HG03439 (cell line): ENCODE data around the gene LAMA2.

Experiments
- ATAC-seq: cut with Tn5 transposase; IDR thresholded peaks from one replicate; pipeline ENCODE4 v1.9.1; 2021; ENCODE audit warnings: mild to moderate bottlenecking, moderate library complexity; ENCODE audit not compliant: unreplicated experiment

LAMA2 gene

DNA sequence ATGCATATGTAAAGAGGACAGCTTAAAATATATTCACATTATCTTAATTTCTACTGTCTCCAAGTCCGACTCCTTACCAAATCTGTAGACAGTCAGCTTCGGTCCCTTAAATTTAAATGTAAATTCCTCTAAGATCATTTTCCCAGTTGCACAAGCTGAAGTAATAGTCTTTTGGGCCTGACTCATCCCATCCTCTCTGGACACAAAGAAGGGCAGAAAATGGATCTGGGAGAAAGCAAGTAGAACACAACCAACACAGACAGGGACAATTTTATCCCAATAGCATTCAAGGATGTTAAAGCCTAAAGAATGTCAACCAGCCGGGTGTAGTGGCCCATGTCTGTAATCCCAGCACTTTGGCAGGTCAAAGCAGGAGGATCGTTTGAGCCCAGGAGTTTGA, 598.8 kb downstream of the LAMA2 start:
- no peak for ATAC-seq

DNA sequence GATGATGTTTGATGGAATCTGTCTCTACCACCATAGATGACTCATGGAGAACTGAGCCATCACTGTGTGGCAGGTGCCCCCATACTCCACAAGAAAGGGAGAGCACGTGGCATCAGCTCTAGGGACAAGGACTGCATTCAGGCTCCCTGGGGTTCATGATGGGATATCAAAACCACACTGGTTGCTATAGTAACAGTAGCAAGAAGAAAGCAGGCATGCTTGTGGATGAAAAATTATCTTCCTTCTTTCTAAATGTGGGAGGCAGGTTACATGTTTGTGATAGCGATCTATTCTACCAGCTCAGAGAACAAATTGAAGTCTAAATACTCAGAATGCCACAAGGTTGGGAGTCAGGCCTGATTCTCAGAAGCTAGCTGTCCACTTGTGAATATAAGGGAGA, 602.8 kb downstream of the LAMA2 start:
- ATAC-seq = no peak

DNA sequence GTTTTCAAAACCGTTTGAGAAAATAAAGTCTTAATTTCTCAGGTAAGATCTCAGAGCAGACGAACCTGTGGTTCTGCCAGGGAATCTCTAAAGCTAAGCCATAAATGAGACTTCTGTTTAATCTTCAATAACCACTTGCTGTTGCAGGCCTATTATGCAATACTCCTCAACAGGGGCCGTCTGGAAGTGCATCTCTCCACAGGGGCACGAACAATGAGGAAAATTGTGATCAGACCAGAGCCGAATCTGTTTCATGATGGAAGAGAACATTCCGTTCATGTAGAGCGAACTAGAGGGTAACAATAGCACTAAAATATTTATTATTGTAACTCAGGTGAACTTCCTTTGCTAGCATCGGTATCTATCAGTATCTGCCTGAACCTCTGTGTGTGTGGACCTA, 603.4 kb downstream of the LAMA2 start:
- no peak for ATAC-seq

DNA sequence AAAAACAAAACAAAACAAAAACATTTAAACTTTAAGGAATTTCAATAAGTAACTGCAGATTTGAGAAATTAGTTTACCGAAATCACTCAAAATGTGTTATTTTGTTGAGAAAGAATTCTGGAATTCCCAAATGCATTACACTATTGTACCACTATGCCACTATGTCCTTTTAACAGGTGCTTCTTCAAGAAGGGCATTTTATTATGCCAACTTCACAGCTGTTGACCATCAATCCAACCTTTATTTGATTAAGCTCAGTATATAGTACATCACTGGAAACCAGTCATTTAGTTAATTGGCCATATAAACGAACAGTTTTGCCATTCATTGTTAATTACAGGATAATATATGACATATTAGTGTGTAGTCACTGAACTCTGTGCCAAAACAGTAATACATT, 605.4 kb downstream of the LAMA2 start:
- no peak for ATAC-seq

DNA sequence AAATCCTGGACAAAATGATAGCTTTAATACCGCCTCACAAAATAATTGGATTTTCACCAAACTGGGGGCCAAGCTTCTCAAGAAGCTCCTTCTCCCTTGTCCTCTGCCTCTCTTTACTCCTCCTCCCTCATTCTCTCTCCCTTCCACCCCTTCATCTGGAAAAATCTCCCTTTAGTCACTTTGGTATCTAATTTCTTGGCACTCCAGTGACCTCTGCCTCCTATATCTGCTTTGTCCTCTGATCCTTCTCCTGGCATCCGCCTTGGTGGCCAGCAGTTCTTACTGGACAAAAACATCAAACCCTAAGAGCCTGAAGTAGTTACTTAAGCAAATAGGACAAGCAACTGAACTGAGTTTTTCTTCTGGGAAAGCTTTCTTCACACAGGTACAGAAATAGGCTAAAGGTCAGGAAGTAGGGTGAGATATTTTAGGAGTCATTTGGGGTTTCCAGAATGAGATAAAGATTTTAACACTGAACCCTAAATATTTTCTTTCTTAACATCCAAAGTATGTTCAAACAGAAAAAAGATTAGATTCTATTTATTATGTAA, 606.4 kb downstream of the LAMA2 start:
- ATAC-seq = no peak

DNA sequence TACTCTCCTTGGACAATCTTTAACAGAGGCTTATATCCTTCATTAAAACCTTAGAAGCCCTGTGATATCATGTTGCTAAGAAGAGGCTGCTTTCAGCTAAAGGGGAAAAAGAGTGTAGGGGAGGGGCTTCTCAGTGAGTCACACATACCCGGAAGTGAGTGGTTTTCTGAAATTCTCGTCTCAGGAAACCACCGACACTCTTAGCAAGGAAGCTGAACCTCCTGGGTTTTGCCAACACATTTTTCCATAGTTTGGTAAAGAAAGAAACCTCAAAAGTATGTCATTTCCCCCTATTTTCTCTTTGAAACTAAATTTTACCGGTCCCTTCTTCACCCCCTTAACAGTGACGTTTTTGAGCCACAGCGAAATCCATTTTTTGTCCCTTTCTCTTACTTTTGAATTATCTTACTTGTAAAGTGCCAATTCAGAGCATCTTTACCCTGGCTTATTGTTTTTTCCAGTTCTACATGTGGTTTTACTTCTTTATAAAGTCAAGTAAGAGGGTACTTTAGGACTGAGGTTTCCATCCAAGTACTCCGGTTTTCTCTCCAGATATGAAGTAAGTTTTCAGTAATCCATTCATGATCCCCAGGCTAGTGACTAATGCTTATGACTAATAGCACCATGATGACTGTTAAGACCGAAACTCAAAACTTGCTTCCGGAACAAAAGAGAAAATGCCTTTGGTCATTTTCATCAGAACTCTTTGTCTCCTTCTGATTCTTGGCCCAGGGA, 607.8 kb downstream of the LAMA2 start:
- peak; percentile 89 for ATAC-seq

DNA sequence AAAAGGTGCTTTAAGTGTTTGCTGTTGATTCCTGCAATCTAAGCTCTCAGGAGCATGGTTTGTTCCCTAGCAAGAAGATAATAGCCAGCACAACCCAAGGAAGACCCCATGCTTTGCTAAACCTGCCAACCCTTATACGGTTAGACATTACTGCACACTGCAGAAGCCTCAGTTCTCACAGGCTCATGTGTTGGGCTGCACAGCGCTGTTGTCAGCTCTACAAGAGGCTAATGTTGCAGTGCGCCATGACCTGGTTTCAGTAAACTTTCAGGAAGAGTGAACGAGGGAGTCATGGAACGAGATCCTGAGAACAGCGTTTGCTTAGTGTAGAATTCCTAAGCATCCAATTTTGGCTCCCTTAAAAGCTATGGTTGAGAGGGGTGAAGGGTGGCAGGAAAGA, 608.5 kb downstream of the LAMA2 start:
- no peak for ATAC-seq

DNA sequence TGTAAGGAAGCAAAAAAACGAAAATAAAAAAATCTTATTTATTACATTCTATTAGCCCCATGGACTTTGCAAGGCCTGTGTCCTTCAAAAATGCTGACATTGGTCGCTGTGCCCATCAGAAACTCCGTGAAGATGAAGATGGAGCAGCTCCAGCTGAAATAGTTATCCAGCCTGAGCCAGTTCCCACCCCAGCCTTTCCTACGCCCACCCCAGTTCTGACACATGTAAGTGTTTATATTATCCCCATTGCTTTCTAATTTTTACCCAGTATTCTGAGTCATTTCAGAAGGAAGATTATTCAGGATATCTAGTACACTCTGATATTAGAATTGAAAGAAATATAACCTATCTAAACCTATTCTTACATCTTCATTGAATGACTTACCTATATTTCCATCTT, 609.3 kb downstream of the LAMA2 start:
- no peak for ATAC-seq

DNA sequence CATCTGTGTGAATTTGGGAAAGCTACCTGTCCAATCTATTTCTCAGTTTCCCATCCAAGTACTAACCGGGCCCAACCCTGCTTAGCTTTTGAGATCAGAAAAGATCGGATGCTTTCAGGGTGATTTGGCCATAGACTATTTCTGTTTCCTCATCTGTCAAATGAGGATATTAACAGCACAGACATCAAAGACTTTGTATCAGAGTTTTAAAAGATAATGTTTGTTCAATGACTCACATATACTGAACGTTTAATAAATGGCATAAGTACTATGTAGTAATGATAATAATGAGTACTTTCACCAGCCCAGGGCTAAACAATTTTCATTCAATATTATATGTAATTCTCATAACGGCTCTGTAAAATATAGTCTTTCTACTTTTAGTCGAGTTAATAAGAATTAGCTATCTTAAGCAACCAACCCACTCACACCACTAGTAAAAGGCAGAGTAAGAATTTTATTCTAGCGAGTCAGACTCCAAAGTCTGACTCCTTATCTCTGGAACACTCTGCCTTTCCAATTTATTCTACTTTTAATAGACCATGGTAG, 610.5 kb downstream of the LAMA2 start:
- no peak for ATAC-seq

DNA sequence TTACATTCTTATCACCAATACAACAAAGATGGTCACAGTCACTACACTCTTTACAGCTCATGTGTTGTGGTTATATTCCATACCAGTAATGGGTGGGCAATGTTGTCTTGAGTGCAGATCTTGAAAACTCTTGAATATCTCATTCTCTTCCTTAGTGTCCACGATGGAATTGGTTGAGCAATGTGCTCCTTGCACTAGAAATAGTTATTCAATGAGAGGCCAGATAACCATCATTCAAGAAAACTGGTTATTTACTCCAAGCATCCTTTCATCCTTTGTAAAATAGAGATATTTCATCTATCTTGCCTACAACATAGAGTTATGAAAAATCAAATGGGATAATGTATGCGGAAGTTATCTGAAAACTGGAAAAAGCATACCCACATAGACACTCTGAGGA, 611.2 kb downstream of the LAMA2 start:
- ATAC-seq = no peak

DNA sequence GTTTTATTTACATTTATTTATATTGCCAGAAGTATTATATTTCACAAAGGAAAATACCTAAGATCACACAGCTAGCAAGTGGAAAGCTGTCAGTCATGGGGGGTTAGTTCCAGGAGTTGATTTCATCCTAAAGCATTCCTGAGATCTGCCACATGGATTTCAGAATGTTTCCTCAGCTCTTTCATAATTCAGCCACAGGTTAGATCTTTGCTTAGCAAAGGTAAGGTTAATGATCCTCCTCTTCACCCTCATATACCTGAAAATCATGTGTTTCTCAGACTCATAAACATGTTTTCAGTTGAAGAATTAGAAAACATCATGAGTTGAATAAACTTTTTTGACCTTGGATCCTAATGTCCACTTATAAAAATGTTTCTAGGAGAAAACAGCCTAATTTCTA, 611.6 kb downstream of the LAMA2 start:
- ATAC-seq = no peak

DNA sequence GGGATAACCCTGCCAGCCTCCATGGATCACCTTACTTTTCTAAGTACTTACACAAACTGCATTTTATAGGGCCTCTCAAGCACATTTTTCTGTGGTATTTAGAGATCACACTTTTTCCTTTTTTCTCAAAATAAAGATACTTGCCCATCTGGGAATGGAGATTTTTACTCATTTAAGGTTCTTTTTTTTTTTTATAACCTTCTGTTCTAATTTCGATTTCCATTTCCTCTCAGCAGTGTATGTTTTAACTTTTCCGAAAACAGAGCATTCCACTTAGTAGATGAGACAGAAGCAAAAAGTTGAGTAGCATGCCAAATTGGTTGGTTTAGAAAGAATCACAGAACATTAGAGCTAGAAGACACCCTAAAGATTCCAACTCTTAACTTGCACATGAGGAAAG, 612.7 kb downstream of the LAMA2 start:
- ATAC-seq = no peak

DNA sequence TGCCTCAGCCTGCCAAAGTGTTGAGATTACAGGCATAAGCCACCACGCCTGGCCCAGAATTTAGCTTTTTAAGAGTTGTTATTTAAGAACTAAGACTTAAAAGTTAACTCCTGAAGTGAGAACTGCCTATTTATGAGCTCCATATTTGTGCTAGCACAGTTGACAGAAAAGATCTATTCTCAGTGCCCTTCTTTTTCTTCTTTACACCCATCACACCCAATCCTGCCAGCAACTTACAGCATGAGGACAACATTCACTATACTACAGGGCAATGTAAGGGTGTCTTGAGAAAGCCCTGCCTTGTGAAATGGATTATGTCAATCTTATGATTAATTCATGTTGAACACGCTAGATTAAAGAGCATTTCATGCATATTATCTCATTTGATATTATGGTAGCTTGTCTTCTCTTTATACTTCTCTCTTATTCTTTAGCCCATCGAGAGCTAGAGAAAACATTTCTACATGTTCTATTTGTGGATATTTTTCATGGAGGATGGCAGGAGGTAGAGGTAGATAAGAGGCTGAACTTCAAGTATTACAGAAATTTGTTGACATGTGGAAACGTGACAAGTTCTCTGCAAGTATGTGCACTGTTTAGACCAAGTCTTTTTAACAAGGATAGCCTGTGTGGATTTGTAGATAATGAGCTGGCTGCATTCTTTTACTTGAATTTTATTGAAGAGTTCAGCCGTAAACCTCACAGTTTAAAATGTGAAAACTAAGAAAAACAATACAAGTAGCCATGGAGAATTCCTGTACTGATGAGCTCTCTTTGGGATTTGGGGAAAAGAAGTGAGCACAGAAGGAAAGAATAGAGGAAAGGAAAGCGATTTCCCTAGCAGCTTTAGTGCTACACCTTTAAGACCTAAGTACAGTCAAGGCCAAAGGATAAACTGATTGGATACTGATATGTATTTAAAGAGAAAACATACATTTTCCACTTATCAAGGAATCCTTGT, 614.8 kb downstream of the LAMA2 start:
- ATAC-seq = no peak

DNA sequence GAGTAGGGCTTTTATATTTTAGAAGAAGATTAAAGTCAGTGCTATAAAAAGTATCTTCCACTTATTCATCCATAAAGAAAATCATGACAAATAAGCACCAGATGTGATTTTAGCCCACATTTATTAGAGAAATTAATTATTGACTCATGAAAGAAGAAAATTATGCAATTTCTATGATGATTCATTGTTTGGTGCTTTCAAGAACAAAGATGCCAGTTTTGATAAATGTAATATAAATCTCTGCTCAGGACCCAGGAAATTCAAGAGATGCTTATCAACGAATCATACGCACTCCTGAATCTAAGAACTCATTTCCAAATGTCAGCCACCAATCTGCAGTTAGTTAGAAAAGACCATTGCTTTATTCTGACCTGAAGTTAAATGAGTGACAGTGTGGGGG, 615.6 kb downstream of the LAMA2 start:
- ATAC-seq = no peak

DNA sequence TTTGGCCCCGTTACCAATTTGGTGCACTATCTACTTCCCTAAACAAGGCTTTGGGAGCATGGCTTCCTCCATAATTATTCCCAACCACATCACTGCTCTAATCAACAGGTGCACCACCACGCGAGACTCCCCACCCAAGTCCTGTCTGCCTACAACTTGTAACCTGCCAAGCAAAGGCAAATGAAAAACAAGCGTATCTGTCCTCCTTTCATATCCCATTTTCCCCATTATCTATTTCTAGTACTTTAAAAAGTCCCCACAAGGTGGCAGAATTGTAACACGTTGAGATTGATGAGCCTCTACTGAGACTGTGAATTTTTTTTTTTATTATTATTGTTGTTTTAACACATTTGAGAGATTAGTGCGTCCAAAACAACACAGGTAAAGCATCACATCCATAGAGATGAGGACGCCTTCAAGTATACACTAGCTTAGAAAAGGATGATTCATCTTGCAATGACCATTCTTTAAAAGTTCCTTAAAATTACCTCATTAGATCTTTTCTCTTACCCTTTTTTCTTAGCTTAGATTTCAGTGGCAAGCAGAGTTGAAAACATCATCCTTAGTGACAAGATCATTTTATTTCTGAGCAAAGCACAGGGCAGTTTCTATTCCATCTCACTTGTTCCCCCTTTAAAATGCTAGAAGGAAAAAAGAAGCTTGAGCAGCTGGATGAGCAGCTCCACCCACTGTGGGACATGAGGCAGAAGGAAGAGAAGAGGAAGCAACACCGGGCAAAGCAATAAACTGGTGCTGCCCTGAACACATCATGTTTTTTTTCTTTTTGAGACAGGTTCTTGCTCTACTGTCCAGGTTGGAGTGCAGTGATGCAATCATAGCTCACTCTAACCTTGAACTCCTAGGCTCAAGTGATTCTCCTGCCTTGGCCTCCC, 616.3 kb downstream of the LAMA2 start:
- peak; percentile 65 for ATAC-seq

DNA sequence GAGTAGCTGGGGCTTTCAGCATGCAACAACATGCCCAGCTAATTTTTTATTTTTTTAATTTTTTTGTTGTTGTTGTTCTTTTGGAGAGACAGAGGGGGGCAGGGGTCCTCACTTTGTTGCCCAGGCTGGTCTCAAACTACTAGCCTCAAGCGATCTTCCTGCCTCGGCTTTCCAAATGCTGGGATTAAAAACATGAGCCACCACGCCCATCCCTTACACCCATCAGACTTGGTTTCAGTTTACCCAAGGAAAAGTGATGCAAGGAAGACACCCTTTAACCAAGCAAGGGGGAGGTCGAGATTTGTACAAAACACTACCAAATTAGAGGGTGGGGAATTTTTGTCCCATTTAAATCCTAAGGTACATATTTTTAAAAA, 616.9 kb downstream of the LAMA2 start:
- ATAC-seq = no peak

DNA sequence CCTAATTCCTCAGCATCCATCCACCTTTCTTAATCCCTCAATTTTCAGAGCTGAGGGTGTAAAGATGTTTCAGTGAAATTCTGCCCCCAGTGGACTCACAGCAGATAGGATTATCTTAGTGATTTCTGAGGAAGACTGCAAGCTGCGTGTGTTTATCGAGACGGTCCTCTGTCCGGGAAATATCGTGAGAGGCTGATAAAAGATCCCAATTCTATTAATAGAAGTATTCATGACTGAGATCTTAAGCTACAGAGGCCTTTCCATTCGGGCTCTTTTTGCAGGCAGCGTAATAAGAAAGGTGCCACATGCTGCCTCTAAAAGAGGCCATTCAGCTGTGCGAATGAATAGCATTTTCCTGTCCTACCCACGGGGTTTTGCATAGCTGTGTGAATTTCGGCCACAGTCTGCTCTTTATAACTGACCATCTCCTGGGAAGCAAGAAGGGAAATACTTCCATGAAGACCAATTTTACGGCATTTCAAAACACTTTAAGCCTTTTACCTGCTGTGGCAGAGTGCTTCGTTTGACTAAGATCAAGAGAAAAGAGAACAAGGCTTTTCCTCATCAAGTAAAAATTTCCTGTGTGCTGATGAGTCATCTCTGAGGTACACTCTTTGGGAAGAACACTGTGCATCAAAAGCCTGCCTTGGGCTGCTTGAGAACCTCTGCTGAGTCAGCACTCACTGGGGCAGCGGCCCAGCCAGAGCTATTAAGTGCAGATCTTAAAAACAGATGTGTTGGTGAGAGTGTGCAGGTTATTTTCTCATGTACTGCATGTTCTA, 618.2 kb downstream of the LAMA2 start:
- no peak for ATAC-seq

DNA sequence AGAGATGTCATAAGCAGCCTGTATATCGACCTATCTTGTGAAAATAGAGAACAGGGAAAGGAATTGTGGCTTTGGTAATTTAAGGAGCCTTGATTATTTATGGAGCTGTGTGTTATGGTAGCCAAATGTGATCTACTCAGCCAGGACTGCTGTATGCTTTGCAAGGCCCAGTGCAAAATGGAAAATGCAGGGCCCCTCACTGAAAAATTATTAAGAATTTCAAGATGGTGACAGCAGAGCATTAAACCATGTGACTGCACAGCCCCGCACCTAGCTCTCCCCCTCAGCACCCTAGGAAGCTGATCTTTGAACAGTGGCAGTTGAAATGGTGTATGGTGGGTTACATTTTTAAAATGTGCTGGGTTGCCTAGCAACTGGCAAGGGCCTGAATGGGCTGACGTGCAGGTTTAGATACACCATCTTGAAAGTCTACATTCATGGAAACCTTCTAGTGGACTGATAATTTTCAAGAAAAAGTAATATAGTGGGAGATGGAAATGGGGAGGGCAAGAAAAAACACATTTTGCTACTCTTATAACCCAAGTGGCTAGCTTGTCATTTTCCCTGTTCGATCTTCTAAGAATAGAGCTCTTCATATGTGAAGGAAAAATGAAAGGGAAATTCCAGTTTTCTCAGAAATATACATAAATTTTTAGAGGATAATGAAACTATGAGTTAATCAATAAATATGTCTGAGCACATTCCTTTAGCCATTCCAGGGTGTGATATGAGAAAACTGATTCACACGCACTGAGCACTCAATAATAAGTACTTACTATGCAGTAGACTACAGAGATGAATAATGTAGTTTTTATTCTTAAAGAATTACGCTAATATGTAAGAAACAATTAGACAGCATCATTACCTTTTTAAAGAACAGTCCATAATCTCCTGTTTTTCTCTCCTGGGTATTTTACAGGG, 619.1 kb downstream of the LAMA2 start:
- ATAC-seq = no peak

DNA sequence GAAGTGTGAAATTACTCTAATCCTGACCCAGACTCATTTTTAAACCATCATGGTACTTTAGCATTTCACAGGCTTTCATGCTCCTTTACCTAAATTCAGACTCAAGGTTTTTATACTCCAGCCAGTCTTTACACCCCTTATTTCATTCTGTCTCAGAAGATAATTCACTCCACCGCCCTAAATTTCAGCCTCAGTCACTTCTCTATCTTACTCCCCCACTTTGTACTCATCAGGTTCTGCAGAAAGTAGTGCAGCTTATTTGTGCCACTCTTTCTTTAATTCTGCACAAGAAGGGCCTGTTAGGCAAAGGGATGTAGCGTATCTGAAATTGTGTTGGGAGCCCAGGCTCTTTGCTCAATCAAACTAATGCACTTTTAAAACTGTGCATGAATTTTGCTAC, 621.5 kb downstream of the LAMA2 start:
- ATAC-seq = no peak
